Dendritic cell treated with granulocyte-macrophage colony-stimulating factor and Interleukin-4, amounts not matched to agents 40 ng/mL and 50 ng/mL, for 4 days (primary cell): Measurements from ENCODE around the gene SLC38A6.

Source experiments
- H3K27ac Mint-ChIP-seq: one replicate; pipeline ENCODE4 v1.8.0; 2022; ENCODE audit warnings: mild to moderate bottlenecking, mixed read lengths
- H3K27me3 Mint-ChIP-seq: one replicate; pipeline ENCODE4 v1.8.0; 2022; ENCODE audit warnings: mild to moderate bottlenecking, mixed read lengths
- H3K36me3 Mint-ChIP-seq: one replicate; pipeline ENCODE4 v1.8.0; 2022; ENCODE audit warnings: low read depth, mixed read lengths
- H3K4me1 Mint-ChIP-seq: one replicate; pipeline ENCODE4 v1.8.0; 2022; ENCODE audit warnings: low read depth, mixed read lengths
- H3K4me3 Mint-ChIP-seq: one replicate; pipeline ENCODE4 v1.8.0; 2022; ENCODE audit warnings: mild to moderate bottlenecking, moderate library complexity, mixed read lengths
- H3K9me3 Mint-ChIP-seq: one replicate; pipeline ENCODE4 v1.8.0; 2022; ENCODE audit warnings: mixed read lengths
- intact Hi-C: fragments of 100-400 bp; cut with micrococcal nuclease; formaldehyde crosslinking; loops from one replicate; pipeline ENCODE4 v1.15.0; 2022

The SLC38A6 gene

DNA sequence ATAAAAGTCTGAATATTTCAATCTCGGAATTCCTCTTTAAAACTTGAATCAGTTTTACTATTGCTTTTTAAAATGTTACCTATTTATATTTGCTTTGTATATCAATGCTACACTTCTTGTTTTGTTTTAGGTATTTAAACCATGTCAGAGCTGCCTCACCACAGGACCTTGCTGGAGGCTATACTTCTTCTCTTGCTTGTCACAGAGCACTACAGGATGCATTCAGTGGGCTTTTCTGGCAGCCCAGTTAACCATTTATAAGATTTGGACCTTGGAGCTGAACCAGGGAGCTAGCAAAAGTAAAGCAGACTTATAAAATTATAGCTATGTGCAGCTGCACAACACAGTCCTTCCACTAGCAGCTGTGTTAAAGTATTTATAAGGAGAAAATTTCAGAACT lies 12.9 kb upstream of the SLC38A6 start:
- peaks cover 10% of the 10 kb centered on the region for H3K36me3 Mint-ChIP-seq
- H3K4me3 Mint-ChIP-seq: no peak overlapping the region
- no peaks in the 10 kb centered on the region for H3K9me3 Mint-ChIP-seq
- no peaks in the 10 kb centered on the region for H3K27me3 Mint-ChIP-seq
- H3K27ac Mint-ChIP-seq: no peak overlapping the region
- peaks cover 13% of the 10 kb centered on the region for H3K4me1 Mint-ChIP-seq
- intact Hi-C loops: no loop called here

- H3K4me1 Mint-ChIP-seq: peaks cover 13% of the 10 kb centered on the region
- intact Hi-C loops: no loop called here
- H3K4me3 Mint-ChIP-seq: no peak overlapping the region
- H3K27me3 Mint-ChIP-seq: no peaks in the 10 kb centered on the region
- no peak overlapping the region for H3K27ac Mint-ChIP-seq
- H3K9me3 Mint-ChIP-seq: no peaks in the 10 kb centered on the region
- H3K36me3 Mint-ChIP-seq: peaks cover 14% of the 10 kb centered on the region
Measured at GRCh38 chr14:60968671-60969070, 12.4 kb upstream of the SLC38A6 start.

- Mint-ChIP-seq H3K36me3 (peaks cover 19% of the 10 kb centered on the region), H3K4me3 (no peak overlapping the region), H3K9me3 (no peaks in the 10 kb centered on the region), H3K4me1 (peaks cover 13% of the 10 kb centered on the region), H3K27me3 (no peaks in the 10 kb centered on the region), H3K27ac (no peak overlapping the region)
- intact Hi-C loops: no loop called here
Measured at GRCh38 chr14:60970146-60970545, 10.9 kb upstream of the SLC38A6 start.

DNA sequence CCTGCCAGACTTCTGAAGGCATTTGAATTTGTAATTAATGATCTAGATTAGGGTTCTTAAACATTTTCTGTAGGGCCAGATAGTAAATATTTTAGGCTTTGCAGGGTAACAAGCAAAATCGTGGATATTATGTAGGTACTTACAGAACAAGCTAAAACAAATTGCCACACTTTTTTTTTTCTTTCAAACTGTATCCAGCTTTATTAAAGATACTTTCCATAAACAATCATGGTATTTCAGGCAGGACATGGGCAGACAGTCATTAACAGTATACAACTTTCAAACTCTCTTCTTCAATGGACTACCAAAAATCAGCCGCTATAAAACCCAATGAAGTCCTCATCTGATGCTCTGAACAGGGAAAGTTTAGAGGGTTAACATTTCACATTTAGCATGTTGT lies 9.8 kb upstream of the SLC38A6 start:
- H3K27ac Mint-ChIP-seq: no peak overlapping the region
- H3K36me3 Mint-ChIP-seq: peaks cover 30% of the 10 kb centered on the region
- intact Hi-C loops: no loop called here
- H3K4me1 Mint-ChIP-seq: peaks cover 13% of the 10 kb centered on the region
- H3K27me3 Mint-ChIP-seq: no peaks in the 10 kb centered on the region
- H3K9me3 Mint-ChIP-seq: no peaks in the 10 kb centered on the region
- H3K4me3 Mint-ChIP-seq: no peak overlapping the region

DNA sequence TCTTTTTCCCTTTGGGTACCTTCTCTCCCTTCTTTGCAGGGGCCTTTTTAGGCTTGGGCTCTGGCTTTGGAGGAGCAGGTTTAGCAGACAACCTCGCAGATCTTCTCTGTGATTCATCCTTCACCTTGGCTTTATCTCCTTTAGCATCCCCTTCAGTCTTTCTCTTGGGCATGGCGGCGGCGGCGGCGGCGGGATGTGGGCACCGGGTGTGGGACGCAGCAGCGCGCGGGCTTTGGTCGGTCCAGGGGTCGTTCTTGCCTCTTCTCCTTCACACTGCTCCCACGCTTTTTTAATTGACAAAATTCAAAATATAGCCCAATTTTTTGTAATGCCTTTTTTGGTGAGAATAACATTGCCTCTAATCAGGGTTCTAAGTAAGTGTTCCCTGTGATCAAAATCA lies 8.8 kb upstream of the SLC38A6 start:
- Mint-ChIP-seq H3K9me3 (no peaks in the 10 kb centered on the region), H3K36me3 (peaks cover 39% of the 10 kb centered on the region), H3K4me1 (peaks cover 13% of the 10 kb centered on the region), H3K27ac (no peak overlapping the region), H3K4me3 (no peak overlapping the region), H3K27me3 (no peaks in the 10 kb centered on the region)
- intact Hi-C loops: no loop called here

GRCh38 chr14:60973070-60973469 lies 8.0 kb upstream of the SLC38A6 start:
- H3K27ac Mint-ChIP-seq: no peak overlapping the region

DNA sequence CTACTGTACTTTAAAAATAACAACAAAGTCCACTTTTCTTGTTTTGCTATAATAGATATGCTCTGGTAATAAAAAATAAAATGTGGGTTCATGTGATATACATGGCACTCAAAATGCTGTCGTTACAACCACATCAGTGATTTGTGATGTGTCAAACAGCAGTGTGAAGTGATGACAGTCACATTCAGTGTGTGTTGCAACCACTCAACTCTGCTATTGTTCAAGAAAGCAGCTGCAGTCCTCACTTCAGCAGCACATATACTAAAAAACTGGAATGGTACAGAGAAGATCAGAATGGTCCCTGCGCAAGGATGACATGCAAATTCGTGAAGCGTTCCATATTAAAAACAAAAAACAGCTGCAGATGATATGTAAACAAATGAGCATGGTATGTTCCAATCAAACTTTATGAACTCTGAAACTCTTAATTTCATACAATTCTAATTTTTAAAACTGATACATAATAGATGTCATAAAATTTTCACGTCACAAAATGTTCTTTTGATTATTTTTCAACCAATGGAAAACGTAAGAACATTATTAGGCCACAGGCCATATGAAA lies 6.9 kb upstream of the SLC38A6 start:
- Mint-ChIP-seq H3K27ac (no peak overlapping the region), H3K27me3 (no peaks in the 10 kb centered on the region), H3K4me1 (peaks cover 18% of the 10 kb centered on the region), H3K36me3 (peaks cover 43% of the 10 kb centered on the region), H3K4me3 (no peak overlapping the region), H3K9me3 (no peaks in the 10 kb centered on the region)
- intact Hi-C loops: no loop called here

More at GRCh38 chr14:60973070-60973469, 8.0 kb upstream of the SLC38A6 start:
- H3K9me3 Mint-ChIP-seq: no peaks in the 10 kb centered on the region
- intact Hi-C loops: no loop called here
- H3K4me3 Mint-ChIP-seq: no peak overlapping the region
- H3K4me1 Mint-ChIP-seq: peaks cover 17% of the 10 kb centered on the region
- peaks cover 43% of the 10 kb centered on the region for H3K36me3 Mint-ChIP-seq
- H3K27me3 Mint-ChIP-seq: no peaks in the 10 kb centered on the region

- Mint-ChIP-seq H3K27ac (no peak overlapping the region), H3K4me1 (peaks cover 29% of the 10 kb centered on the region), H3K36me3 (peaks cover 48% of the 10 kb centered on the region), H3K4me3 (no peak overlapping the region), H3K27me3 (no peaks in the 10 kb centered on the region), H3K9me3 (no peaks in the 10 kb centered on the region)
- intact Hi-C loops: no loop called here
Measured at GRCh38 chr14:60975551-60975950, 5.5 kb upstream of the SLC38A6 start.

GRCh38 chr14:60977847-60978246 lies 3.2 kb upstream of the SLC38A6 start:
- H3K4me3 Mint-ChIP-seq: no peak overlapping the region
- H3K27ac Mint-ChIP-seq: no peak overlapping the region

GRCh38 chr14:60981633-60982455 lies 799 bp downstream of the SLC38A6 start:
- H3K4me3 Mint-ChIP-seq: no peak overlapping the region
- intact Hi-C loops: loop anchor here (5.0 kb wide), 1 partner anchor 325 kb away; no protein-coding TSS in a partner anchor
- H3K27me3 Mint-ChIP-seq: no peaks in the 10 kb centered on the region
- H3K4me1 Mint-ChIP-seq: peaks cover 38% of the 10 kb centered on the region
- H3K27ac Mint-ChIP-seq: no peak overlapping the region
- no peaks in the 10 kb centered on the region for H3K9me3 Mint-ChIP-seq
- peaks cover 13% of the 10 kb centered on the region for H3K36me3 Mint-ChIP-seq

More at GRCh38 chr14:60977847-60978246, 3.2 kb upstream of the SLC38A6 start:
- Mint-ChIP-seq H3K27me3 (no peaks in the 10 kb centered on the region), H3K4me1 (peaks cover 19% of the 10 kb centered on the region), H3K9me3 (no peaks in the 10 kb centered on the region), H3K36me3 (peaks cover 41% of the 10 kb centered on the region)
- intact Hi-C loops: no loop called here

DNA sequence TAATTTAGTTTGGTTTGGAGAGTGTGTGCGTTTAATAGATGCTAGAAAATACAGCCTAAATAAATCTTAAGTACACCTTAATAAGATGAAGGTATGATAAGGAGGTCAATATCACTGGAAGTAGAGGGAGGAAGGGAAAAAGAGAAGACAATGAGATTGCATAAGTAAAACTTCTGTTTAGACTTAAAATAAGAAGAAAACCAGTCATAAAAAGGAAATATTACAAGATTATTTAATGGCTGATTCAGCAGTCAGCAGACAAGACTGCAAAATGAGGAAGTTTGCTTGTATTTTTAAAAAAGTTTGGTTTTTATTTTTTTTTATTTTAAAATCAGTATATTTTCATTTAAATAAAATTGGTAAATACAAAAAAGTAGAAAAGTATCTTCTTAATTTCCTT lies 3.2 kb downstream of the SLC38A6 start:
- intact Hi-C loops: loop anchor here (5.0 kb wide), 1 partner anchor 327 kb away; no protein-coding TSS in a partner anchor
- no peaks in the 10 kb centered on the region for H3K9me3 Mint-ChIP-seq
- peaks cover 35% of the 10 kb centered on the region for H3K4me1 Mint-ChIP-seq

GRCh38 chr14:60986500-60986899 lies 5.5 kb downstream of the SLC38A6 start:
- H3K36me3 Mint-ChIP-seq: no peaks in the 10 kb centered on the region
- no peaks in the 10 kb centered on the region for H3K9me3 Mint-ChIP-seq
- H3K27me3 Mint-ChIP-seq: no peaks in the 10 kb centered on the region
- H3K4me1 Mint-ChIP-seq: peaks cover 25% of the 10 kb centered on the region
- intact Hi-C loops: loop anchor here (5.0 kb wide), 2 partner anchors 41 to 116 kb away; no protein-coding TSS in a partner anchor
- H3K4me3 Mint-ChIP-seq: peak overlapping the region; percentile 72
- no peak overlapping the region for H3K27ac Mint-ChIP-seq

More for the DNA sequence above, 3.2 kb downstream of the SLC38A6 start:
- H3K4me3 Mint-ChIP-seq: peak overlapping the region; percentile 71
- H3K36me3 Mint-ChIP-seq: peaks cover 5% of the 10 kb centered on the region
- no peaks in the 10 kb centered on the region for H3K27me3 Mint-ChIP-seq
- peak overlapping the region; percentile 82 for H3K27ac Mint-ChIP-seq

- Mint-ChIP-seq H3K4me1 (peaks cover 19% of the 10 kb centered on the region), H3K27ac (no peak overlapping the region), H3K36me3 (no peaks in the 10 kb centered on the region), H3K9me3 (no peaks in the 10 kb centered on the region), H3K4me3 (no peak overlapping the region), H3K27me3 (no peaks in the 10 kb centered on the region)
- intact Hi-C loops: loop anchor here (5.0 kb wide), 2 partner anchors 38 to 113 kb away; no protein-coding TSS in a partner anchor
Measured at GRCh38 chr14:60989599-60989998, 8.6 kb downstream of the SLC38A6 start.

DNA sequence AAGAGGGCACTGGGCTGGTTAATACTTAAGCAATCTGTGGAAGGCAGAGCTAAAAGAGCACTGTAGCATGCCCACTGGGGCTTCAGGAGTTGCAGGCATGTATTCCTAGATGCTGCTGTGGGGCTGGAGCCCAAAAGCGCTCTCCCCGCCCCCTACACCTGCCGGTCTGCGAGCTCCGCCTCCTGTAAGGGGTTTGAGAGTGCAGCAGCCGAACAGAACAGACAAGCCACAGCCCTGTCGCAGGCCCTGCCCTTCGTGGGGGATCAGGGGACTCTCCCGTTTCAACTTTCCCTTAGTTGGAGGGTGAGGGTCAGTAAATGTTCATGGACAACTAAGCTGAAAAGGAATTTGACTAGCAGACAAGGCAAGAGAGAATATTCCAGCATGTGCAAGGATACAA lies 17.6 kb downstream of the SLC38A6 start:
- Mint-ChIP-seq H3K4me3 (no peak overlapping the region), H3K4me1 (peaks cover 45% of the 10 kb centered on the region), H3K27ac (peak overlapping the region; percentile 62), H3K27me3 (no peaks in the 10 kb centered on the region), H3K36me3 (peaks cover 40% of the 10 kb centered on the region), H3K9me3 (no peaks in the 10 kb centered on the region)
- intact Hi-C loops: no loop called here
